PC-9 (cell line): ENCODE results near the gene RGMB. TPM values are rescaled to one million over a fixed set of nuclear protein-coding genes. Genes with fewer than 3 reads are reported as not detected.

Source experiments
- BruUV-seq: library from RNA; stranded (reverse); fragments of 400-500 nt; replicated peaks from 2 replicates; lab custom pipeline; 2021; lab: Mats Ljungman, UMichigan
- CTCF ChIA-PET: fragments of 300-600 bp; sonication (Branson Sonifier 250); formaldehyde crosslinking; loops from one replicate; lab custom pipeline; 2022; ENCODE audit warnings: antibody characterized with exemption; lab: Charles Lee
- POLR2A ChIA-PET: fragments of 300-600 bp; sonication (Branson Sonifier 250); formaldehyde crosslinking; loops from one replicate; lab custom pipeline; 2022; ENCODE audit warnings: antibody characterized with exemption; ENCODE audit not compliant: unreplicated experiment; lab: Charles Lee
- DNase-seq, 2 experiments: peaks; one replicate each; pipeline versions ENCODE4 v3.0.0 to v3.0.0-alpha.2; 2015 to 2022; ENCODE audit warnings: mixed read lengths in 1 of 2
- H2AFZ ChIP-seq: fragments of 200-600 bp; sonication (generic); 2 replicates; pipeline ENCODE4 v1.8.1; 2017; ENCODE audit warnings: antibody characterized with exemption
- H3F3A ChIP-seq: fragments of 200-600 bp; sonication (generic); 2 replicates; pipeline ENCODE4 v1.8.1; 2017; ENCODE audit warnings: antibody characterized with exemption, mild to moderate bottlenecking, low read depth; ENCODE audit not compliant: insufficient read depth
- H3K27ac ChIP-seq: fragments of 200-600 bp; sonication (generic); 2 replicates; pipeline ENCODE4 v1.6.1; 2016; ENCODE audit warnings: mixed run types
- H3K27me3 ChIP-seq: fragments of 200-600 bp; sonication (generic); 2 replicates; pipeline ENCODE4 v1.6.1; 2016; ENCODE audit warnings: low read depth, mixed run types; ENCODE audit not compliant: insufficient read depth
- H3K36me3 ChIP-seq: fragments of 200-600 bp; sonication (generic); 2 replicates; pipeline ENCODE4 v1.6.1; 2016; ENCODE audit warnings: low read depth, mixed run types
- H3K4me1 ChIP-seq: fragments of 200-600 bp; sonication (generic); replicated peaks from 2 replicates; pipeline ENCODE4 v1.6.1; 2016; ENCODE audit warnings: mixed run types; ENCODE audit not compliant: insufficient read depth
- H3K4me2 ChIP-seq: fragments of 200-600 bp; sonication (generic); 2 replicates; pipeline ENCODE4 v1.6.1; 2017; ENCODE audit warnings: mixed run types
- H3K4me3 ChIP-seq: fragments of 200-600 bp; sonication (generic); 2 replicates; pipeline ENCODE4 v1.6.1; 2016; ENCODE audit warnings: mixed run types
- H3K79me2 ChIP-seq: fragments of 200-600 bp; sonication (generic); 2 replicates; pipeline ENCODE4 v1.6.1; 2017; ENCODE audit warnings: low read depth, mixed run types
- H3K9me2 ChIP-seq: fragments of 200-600 bp; sonication (generic); 2 replicates; pipeline ENCODE4 v1.8.1; 2017; ENCODE audit warnings: mild to moderate bottlenecking; ENCODE audit not compliant: insufficient read depth
- H3K9me3 ChIP-seq: fragments of 200-600 bp; sonication (generic); 2 replicates; pipeline ENCODE4 v1.8.1; 2016; ENCODE audit warnings: low read depth; ENCODE audit not compliant: insufficient read depth
- H4K20me1 ChIP-seq: fragments of 200-600 bp; sonication (generic); 2 replicates; pipeline ENCODE4 v1.8.1; 2017; ENCODE audit not compliant: insufficient read depth
- CTCF ChIP-seq: fragments of 200-600 bp; sonication (generic); conservative IDR thresholded peaks from 2 replicates; pipeline ENCODE4 v1.6.1; 2017; ENCODE audit warnings: mixed run types, antibody characterized with exemption, mild to moderate bottlenecking, moderate library complexity
- EZH2 ChIP-seq: fragments of 200-600 bp; sonication (generic); IDR thresholded peaks from 2 replicates; pipeline ENCODE4 v1.8.0; 2017; ENCODE audit warnings: antibody characterized with exemption, low read depth
- intact Hi-C: fragments of 100-400 bp; cut with micrococcal nuclease; formaldehyde crosslinking; loops from one replicate; pipeline ENCODE4 v1.10.0; 2022; ENCODE audit not compliant: unreplicated experiment
- total RNA-seq: library from RNA; stranded (reverse); gene quantifications from 2 replicates; pipeline ENCODE4 v1.2.3, GENCODE V29; 2021

Gene RGMB
- total RNA-seq, 1 experiment from 2014 or later: 14.6 TPM

GRCh38 chr5:98843481-98843880, 70.0 kb downstream of the RGMB start:
- Histone ChIP-seq H3K4me2 (no peak overlapping the region), H2AFZ (no peak overlapping the region), H3K4me1 (no peaks in the 10 kb centered on the region), H3K9me3 (peaks cover 7% of the 10 kb centered on the region), H3K4me3 (no peak overlapping the region), H3K27me3 (no peaks in the 10 kb centered on the region), H3K79me2 (no peaks in the 10 kb centered on the region), H4K20me1 (no peaks in the 10 kb centered on the region), H3K36me3 (no peaks in the 10 kb centered on the region), H3K27ac (no peak overlapping the region), H3F3A (no peaks in the 10 kb centered on the region), H3K9me2 (no peaks in the 10 kb centered on the region; the same call in 1 of the 2 replicates)
- TF ChIP-seq CTCF: no peak
- TF ChIP-seq EZH2: no peak
- intact Hi-C loops: no loop called here
- CTCF ChIA-PET: no interaction called here
- no TSS peak for BruUV-seq
- DNase-seq: no peak
- POLR2A ChIA-PET: no interaction called here

- DNase-seq: no peak
- POLR2A ChIA-PET: no interaction called here
- Histone ChIP-seq H3K79me2 (no peaks in the 10 kb centered on the region), H3K9me3 (peaks cover 7% of the 10 kb centered on the region), H3K9me2 (no peaks in the 10 kb centered on the region; the same call in 1 of the 2 replicates), H4K20me1 (no peaks in the 10 kb centered on the region), H3F3A (no peaks in the 10 kb centered on the region), H3K36me3 (no peaks in the 10 kb centered on the region), H3K27ac (no peak overlapping the region), H3K4me1 (no peaks in the 10 kb centered on the region), H3K4me2 (no peak overlapping the region), H3K27me3 (no peaks in the 10 kb centered on the region), H2AFZ (no peak overlapping the region), H3K4me3 (no peak overlapping the region)
- no TSS peak for BruUV-seq
- intact Hi-C loops: no loop called here
- CTCF ChIA-PET: no interaction called here
- no peak for TF ChIP-seq EZH2
- no peak for TF ChIP-seq CTCF
These were observed 71.4 kb downstream of the RGMB start for GRCh38 chr5:98844865-98845264.

GRCh38 chr5:98845878-98846277, 72.4 kb downstream of the RGMB start:
- no peaks in the 10 kb centered on the region for H4K20me1 ChIP-seq
- no peak for DNase-seq
- intact Hi-C loops: no loop called here
- no peak overlapping the region for H3K4me2 ChIP-seq
- H3K9me2 ChIP-seq: no peaks in the 10 kb centered on the region; the same call in 1 of the 2 replicates
- no peaks in the 10 kb centered on the region for H3F3A ChIP-seq
- H3K27me3 ChIP-seq: no peaks in the 10 kb centered on the region
- ChIA-PET POLR2A (no interaction called here), CTCF (no interaction called here)
- no TSS peak for BruUV-seq
- peaks cover 7% of the 10 kb centered on the region for H3K9me3 ChIP-seq
- no peaks in the 10 kb centered on the region for H3K79me2 ChIP-seq
- H3K4me1 ChIP-seq: no peaks in the 10 kb centered on the region
- no peaks in the 10 kb centered on the region for H3K36me3 ChIP-seq
- H3K4me3 ChIP-seq: no peak overlapping the region
- no peak overlapping the region for H2AFZ ChIP-seq
- TF ChIP-seq EZH2 (no peak), CTCF (no peak)
- no peak overlapping the region for H3K27ac ChIP-seq

Other genes starting within 250 kb of the RGMB start
- 23.3 and 30.5 TPM in 2 replicates for gene CHD1, start 155.3 kb downstream of the RGMB start, total RNA-seq